Measurements from ENCODE around the gene LTBP2.

Gene LTBP2

DNA sequence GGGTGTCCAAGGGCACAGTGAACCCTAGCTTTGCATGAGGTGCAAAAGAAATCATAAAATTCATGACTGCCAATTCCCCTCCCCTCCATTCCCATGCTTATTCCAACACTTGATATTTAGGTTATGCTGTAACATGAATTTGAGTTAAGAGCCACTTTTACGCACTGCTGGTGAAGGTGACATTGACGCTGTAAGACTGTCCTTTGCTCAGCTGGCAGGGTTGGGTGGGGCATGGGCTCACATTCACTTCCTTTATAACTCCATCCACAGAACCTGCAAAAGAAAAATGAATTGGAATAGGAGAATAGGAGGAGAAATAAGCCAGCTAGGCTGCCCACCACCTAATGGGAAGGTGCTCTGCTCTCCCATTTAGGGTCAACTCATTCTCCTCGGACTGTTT, 125.9 kb downstream of the LTBP2 start (continued):
- TF ChIP-seq, protein P1, sequence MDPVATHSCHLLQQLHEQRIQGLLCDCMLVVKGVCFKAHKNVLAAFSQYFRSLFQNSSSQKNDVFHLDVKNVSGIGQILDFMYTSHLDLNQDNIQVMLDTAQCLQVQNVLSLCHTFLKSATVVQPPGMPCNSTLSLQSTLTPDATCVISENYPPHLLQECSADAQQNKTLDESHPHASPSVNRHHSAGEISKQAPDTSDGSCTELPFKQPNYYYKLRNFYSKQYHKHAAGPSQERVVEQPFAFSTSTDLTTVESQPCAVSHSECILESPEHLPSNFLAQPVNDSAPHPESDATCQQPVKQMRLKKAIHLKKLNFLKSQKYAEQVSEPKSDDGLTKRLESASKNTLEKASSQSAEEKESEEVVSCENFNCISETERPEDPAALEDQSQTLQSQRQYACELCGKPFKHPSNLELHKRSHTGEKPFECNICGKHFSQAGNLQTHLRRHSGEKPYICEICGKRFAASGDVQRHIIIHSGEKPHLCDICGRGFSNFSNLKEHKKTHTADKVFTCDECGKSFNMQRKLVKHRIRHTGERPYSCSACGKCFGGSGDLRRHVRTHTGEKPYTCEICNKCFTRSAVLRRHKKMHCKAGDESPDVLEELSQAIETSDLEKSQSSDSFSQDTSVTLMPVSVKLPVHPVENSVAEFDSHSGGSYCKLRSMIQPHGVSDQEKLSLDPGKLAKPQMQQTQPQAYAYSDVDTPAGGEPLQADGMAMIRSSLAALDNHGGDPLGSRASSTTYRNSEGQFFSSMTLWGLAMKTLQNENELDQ (tag by site-specific recombination; IDR thresholded peaks at IDR 0.05; ENCODE audit: low read depth): no peak
- TF ChIP-seq, protein P2, sequence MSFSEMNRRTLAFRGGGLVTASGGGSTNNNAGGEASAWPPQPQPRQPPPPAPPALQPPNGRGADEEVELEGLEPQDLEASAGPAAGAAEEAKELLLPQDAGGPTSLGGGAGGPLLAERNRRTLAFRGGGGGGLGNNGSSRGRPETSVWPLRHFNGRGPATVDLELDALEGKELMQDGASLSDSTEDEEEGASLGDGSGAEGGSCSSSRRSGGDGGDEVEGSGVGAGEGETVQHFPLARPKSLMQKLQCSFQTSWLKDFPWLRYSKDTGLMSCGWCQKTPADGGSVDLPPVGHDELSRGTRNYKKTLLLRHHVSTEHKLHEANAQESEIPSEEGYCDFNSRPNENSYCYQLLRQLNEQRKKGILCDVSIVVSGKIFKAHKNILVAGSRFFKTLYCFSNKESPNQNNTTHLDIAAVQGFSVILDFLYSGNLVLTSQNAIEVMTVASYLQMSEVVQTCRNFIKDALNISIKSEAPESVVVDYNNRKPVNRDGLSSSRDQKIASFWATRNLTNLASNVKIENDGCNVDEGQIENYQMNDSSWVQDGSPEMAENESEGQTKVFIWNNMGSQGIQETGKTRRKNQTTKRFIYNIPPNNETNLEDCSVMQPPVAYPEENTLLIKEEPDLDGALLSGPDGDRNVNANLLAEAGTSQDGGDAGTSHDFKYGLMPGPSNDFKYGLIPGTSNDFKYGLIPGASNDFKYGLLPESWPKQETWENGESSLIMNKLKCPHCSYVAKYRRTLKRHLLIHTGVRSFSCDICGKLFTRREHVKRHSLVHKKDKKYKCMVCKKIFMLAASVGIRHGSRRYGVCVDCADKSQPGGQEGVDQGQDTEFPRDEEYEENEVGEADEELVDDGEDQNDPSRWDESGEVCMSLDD (tag by site-specific recombination; IDR thresholded peaks at IDR 0.05): no peak
- TF ChIP-seq KLF9 (tag by site-specific recombination; IDR thresholded peaks at IDR 0.05; ENCODE audit: low read depth) (no peak), RBAK (tag by site-specific recombination; IDR thresholded peaks at IDR 0.05) (no peak), ZNF48 (tag by site-specific recombination; IDR thresholded peaks at IDR 0.05) (no peak), ZNF785 (tag by site-specific recombination; IDR thresholded peaks at IDR 0.05) (no peak), YY1 (tag by site-specific recombination; IDR thresholded peaks at IDR 0.05) (no peak)
- TF ChIP-seq, protein P3, sequence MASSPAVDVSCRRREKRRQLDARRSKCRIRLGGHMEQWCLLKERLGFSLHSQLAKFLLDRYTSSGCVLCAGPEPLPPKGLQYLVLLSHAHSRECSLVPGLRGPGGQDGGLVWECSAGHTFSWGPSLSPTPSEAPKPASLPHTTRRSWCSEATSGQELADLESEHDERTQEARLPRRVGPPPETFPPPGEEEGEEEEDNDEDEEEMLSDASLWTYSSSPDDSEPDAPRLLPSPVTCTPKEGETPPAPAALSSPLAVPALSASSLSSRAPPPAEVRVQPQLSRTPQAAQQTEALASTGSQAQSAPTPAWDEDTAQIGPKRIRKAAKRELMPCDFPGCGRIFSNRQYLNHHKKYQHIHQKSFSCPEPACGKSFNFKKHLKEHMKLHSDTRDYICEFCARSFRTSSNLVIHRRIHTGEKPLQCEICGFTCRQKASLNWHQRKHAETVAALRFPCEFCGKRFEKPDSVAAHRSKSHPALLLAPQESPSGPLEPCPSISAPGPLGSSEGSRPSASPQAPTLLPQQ (tag by site-specific recombination; IDR thresholded peaks at IDR 0.05): no peak
- TF ChIP-seq, protein P4, sequence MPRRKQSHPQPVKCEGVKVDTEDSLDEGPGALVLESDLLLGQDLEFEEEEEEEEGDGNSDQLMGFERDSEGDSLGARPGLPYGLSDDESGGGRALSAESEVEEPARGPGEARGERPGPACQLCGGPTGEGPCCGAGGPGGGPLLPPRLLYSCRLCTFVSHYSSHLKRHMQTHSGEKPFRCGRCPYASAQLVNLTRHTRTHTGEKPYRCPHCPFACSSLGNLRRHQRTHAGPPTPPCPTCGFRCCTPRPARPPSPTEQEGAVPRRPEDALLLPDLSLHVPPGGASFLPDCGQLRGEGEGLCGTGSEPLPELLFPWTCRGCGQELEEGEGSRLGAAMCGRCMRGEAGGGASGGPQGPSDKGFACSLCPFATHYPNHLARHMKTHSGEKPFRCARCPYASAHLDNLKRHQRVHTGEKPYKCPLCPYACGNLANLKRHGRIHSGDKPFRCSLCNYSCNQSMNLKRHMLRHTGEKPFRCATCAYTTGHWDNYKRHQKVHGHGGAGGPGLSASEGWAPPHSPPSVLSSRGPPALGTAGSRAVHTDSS (tag by site-specific recombination; IDR thresholded peaks at IDR 0.05): no peak
- TF ChIP-seq, protein P5, sequence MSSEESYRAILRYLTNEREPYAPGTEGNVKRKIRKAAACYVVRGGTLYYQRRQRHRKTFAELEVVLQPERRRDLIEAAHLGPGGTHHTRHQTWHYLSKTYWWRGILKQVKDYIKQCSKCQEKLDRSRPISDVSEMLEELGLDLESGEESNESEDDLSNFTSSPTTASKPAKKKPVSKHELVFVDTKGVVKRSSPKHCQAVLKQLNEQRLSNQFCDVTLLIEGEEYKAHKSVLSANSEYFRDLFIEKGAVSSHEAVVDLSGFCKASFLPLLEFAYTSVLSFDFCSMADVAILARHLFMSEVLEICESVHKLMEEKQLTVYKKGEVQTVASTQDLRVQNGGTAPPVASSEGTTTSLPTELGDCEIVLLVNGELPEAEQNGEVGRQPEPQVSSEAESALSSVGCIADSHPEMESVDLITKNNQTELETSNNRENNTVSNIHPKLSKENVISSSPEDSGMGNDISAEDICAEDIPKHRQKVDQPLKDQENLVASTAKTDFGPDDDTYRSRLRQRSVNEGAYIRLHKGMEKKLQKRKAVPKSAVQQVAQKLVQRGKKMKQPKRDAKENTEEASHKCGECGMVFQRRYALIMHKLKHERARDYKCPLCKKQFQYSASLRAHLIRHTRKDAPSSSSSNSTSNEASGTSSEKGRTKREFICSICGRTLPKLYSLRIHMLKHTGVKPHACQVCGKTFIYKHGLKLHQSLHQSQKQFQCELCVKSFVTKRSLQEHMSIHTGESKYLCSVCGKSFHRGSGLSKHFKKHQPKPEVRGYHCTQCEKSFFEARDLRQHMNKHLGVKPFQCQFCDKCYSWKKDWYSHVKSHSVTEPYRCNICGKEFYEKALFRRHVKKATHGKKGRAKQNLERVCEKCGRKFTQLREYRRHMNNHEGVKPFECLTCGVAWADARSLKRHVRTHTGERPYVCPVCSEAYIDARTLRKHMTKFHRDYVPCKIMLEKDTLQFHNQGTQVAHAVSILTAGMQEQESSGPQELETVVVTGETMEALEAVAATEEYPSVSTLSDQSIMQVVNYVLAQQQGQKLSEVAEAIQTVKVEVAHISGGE (tag by site-specific recombination; conservative IDR thresholded peaks at IDR 0.05; ENCODE audit: low read depth): no peak

DNA sequence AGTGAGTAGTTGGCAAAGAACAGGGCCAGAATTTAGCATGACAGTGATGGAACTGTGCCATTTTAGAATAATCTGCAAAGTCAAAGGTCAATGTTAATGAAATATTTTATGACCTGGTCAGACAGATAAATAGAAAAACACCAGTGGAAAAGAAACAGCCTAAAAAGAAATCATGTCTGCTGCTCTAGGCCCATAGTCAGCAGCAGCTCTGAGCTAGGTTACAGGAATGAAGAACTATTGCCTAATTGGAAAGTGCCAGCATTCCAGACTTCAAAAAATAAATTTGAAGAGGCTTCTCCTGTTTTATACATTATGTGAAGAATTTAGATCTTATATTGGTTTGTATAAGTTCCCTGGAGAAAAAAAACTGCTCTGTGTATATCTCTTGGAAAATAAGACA, 128.7 kb downstream of the LTBP2 start:
- Histone ChIP-seq H3K36me3 (ENCODE audit: control insufficient read depth in 2 of 2, insufficient read depth in 1 of 2, low read length in 2 of 2) (peaks cover 4 to 65% of the 10 kb centered on the region in 2 experiments; a peak in 2 of 3 replicates), H3K4me3 (ENCODE audit: low read depth, low read length) (no peak overlapping the region), H3K4me1 (ENCODE audit: control insufficient read depth, insufficient read depth, low read length) (no peaks in the 10 kb centered on the region), H3K9me3 (ENCODE audit: control insufficient read depth, insufficient read depth, low read depth, low read length) (no peaks in the 10 kb centered on the region), H3K27ac (ENCODE audit: extremely low read depth, low read depth, low read length) (no peak overlapping the region)
- CTCF ChIA-PET: no interaction called here
- TF ChIP-seq, protein P6, sequence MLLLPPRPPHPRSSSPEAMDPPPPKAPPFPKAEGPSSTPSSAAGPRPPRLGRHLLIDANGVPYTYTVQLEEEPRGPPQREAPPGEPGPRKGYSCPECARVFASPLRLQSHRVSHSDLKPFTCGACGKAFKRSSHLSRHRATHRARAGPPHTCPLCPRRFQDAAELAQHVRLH (tag by site-specific recombination; IDR thresholded peaks at IDR 0.05): no peak
- POLR2A ChIA-PET: no interaction called here
